T-helper 2 cell treated with Interferon-gamma antibody and Interleukin-4, amounts not matched to agents 5 μg/mL and 100 μg/mL, for 36 hours (primary cell): Measurements from ENCODE around the gene FPR3.

ENCODE experiments used
- DNase-seq: peaks from one replicate; pipeline ENCODE4 v3.0.0; 2021; ENCODE audit warnings: low spot score
- H3K27ac Mint-ChIP-seq: one replicate; pipeline ENCODE4 v1.8.0; 2021; ENCODE audit warnings: mild to moderate bottlenecking, mixed read lengths
- H3K27me3 Mint-ChIP-seq: one replicate; pipeline ENCODE4 v1.8.0; 2021; ENCODE audit warnings: low read depth, mixed read lengths
- H3K36me3 Mint-ChIP-seq: one replicate; pipeline ENCODE4 v1.8.0; 2021; ENCODE audit warnings: low read depth, mixed read lengths
- H3K4me1 Mint-ChIP-seq: one replicate; pipeline ENCODE4 v1.8.0; 2021; ENCODE audit warnings: low read depth, mixed read lengths
- H3K4me3 Mint-ChIP-seq: one replicate; pipeline ENCODE4 v1.8.0; 2022; ENCODE audit warnings: mild to moderate bottlenecking, moderate library complexity, mixed read lengths
- H3K9me3 Mint-ChIP-seq: one replicate; pipeline ENCODE4 v1.8.0; 2021; ENCODE audit warnings: mixed read lengths

Gene FPR3

GRCh38 chr19:51824281-51825005 is 29.5 kb downstream of the FPR3 start:
- Mint-ChIP-seq H3K27me3 (no peaks in the 10 kb centered on the region), H3K4me3 (no peak overlapping the region), H3K9me3 (peaks cover 75% of the 10 kb centered on the region), H3K36me3 (no peaks in the 10 kb centered on the region), H3K4me1 (no peaks in the 10 kb centered on the region), H3K27ac (no peak overlapping the region)
- no peak for DNase-seq

GRCh38 chr19:51830274-51830673 is 35.3 kb downstream of the FPR3 start:
- Mint-ChIP-seq H3K27me3 (no peaks in the 10 kb centered on the region), H3K27ac (no peak overlapping the region), H3K4me1 (no peaks in the 10 kb centered on the region), H3K4me3 (no peak overlapping the region), H3K9me3 (peaks cover 65% of the 10 kb centered on the region), H3K36me3 (no peaks in the 10 kb centered on the region)
- DNase-seq = no peak

GRCh38 chr19:51837145-51837544 is 42.2 kb downstream of the FPR3 start:
- DNase-seq = no peak
- no peak overlapping the region for H3K27ac Mint-ChIP-seq
- H3K27me3 Mint-ChIP-seq = no peaks in the 10 kb centered on the region
- peaks cover 50% of the 10 kb centered on the region for H3K9me3 Mint-ChIP-seq
- H3K4me1 Mint-ChIP-seq = no peaks in the 10 kb centered on the region
- no peak overlapping the region for H3K4me3 Mint-ChIP-seq
- no peaks in the 10 kb centered on the region for H3K36me3 Mint-ChIP-seq

GRCh38 chr19:51861870-51862622 is 67.1 kb downstream of the FPR3 start:
- no peaks in the 10 kb centered on the region for H3K4me1 Mint-ChIP-seq
- peaks cover 85% of the 10 kb centered on the region for H3K9me3 Mint-ChIP-seq
- peaks cover 9% of the 10 kb centered on the region for H3K36me3 Mint-ChIP-seq
- no peak overlapping the region for H3K4me3 Mint-ChIP-seq
- no peak for DNase-seq
- H3K27me3 Mint-ChIP-seq = no peaks in the 10 kb centered on the region
- H3K27ac Mint-ChIP-seq = no peak overlapping the region

- Mint-ChIP-seq H3K9me3 (peaks cover 93% of the 10 kb centered on the region), H3K4me3 (no peak overlapping the region), H3K36me3 (peaks cover 57% of the 10 kb centered on the region), H3K27me3 (no peaks in the 10 kb centered on the region), H3K27ac (no peak overlapping the region), H3K4me1 (no peaks in the 10 kb centered on the region)
- no peak for DNase-seq
These were observed 78.1 kb downstream of the FPR3 start for GRCh38 chr19:51873097-51873496.
